Mucosa of descending colon (tissue), 3 donors: Measurements from ENCODE around the gene CD33. TPM values are rescaled to one million over a fixed set of nuclear protein-coding genes. Genes with fewer than 3 reads are reported as not detected.

Experiments used
- ATAC-seq: fragments of 200-7000 bp; cut with Tn5 transposase; one replicate; pipeline ENCODE4 v1.9.1; 2020; ENCODE audit warnings: mild to moderate bottlenecking, moderate library complexity
- DNase-seq, 3 donors: peaks; one replicate each; pipeline ENCODE4 v3.0.0-alpha.2; 2020
- H3K36me3 ChIP-seq: fragments of 200-600 bp; one replicate; pipeline ENCODE4 v1.8.0; 2021; ENCODE audit warnings: low read depth, mild to moderate bottlenecking
- H3K4me1 ChIP-seq: fragments of 200-600 bp; one replicate; pipeline ENCODE4 v1.8.0; 2021; ENCODE audit warnings: low read depth, mild to moderate bottlenecking
- H3K4me3 ChIP-seq: fragments of 200-600 bp; one replicate; pipeline ENCODE4 v1.8.0; 2021; ENCODE audit warnings: mild to moderate bottlenecking
- H3K9me3 ChIP-seq: fragments of 200-600 bp; one replicate; pipeline ENCODE4 v1.8.0; 2021; ENCODE audit warnings: mild to moderate bottlenecking
- intact Hi-C, 2 donors: fragments of 100-400 bp; cut with DNase I in 1 of 2; cut with micrococcal nuclease in 1 of 2; formaldehyde crosslinking; loops; one replicate each; pipeline versions ENCODE4 v1.11.0 to v1.11.1; 2022; cut with DNase I, micrococcal nuclease
- total RNA-seq, 3 donors: library from RNA; stranded (reverse); fragmentation: NEBNext Ultra II Directional in 2 of 3; extraction: Animal tissue kit (Norgen Biotek cat#: 25700) in 2 of 3; gene quantifications; one replicate each; pipeline versions ENCODE4 v1.2.1 to v1.2.4, GENCODE V29; 2021 to 2023
- TF ChIP-seq, protein P1 (sequence below): fragments of 200-600 bp; IDR thresholded peaks from one replicate; pipeline ENCODE4 v1.8.0; 2022; ENCODE audit warnings: antibody characterized with exemption, mild to moderate bottlenecking
- donor health status: DM: no; HTN: no; CAD: no; lungs with moderate emphysema.
- donor health status: DM: no; HTN: no; CAD: no.
- donor health status: DM: no; HTN: yes; CAD: no.

CD33 gene
- total RNA-seq, 3 donors from 2014 or later, result 1.0 to 6.9 (median 6.9) TPM

DNA sequence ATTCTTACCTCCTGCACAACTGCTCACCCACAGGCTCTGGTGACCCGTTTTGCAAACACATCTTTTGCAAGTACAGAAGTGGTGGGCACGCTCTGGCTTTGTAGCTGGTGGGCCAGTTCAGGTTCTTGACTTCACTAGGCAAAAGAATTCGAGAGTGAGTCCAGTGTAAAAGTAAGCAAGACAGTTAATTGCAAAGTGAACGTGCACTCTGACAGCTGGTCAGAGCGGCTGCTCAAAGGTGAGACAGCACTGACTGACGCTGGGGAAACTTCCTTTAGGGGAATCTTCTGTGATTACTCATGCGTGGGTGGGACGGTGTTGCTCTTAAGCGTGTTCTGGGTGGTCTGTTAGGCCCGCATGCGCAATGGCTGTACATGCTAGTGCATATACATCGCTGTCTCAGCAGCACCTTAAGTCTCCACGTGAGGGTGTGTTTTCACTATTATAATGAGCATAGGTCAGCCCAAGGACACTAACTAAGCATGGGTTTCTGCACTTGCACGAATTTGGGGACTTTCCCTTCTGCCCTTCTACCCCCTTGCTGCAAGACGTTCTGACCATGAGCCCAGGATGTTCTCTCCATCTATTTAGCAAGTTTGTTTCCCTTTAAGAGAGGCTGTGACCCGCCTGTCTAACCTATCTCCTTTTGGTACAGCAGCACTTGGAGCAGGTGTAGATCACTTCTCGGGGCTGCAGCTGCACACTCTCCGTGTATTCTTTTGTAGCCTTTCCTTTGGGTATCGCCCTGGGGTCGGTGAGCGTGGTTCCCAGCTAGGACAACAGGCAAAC lies 30.2 kb upstream of the CD33 start:
- ATAC-seq, result peak; percentile 64
- TF ChIP-seq, protein P1, sequence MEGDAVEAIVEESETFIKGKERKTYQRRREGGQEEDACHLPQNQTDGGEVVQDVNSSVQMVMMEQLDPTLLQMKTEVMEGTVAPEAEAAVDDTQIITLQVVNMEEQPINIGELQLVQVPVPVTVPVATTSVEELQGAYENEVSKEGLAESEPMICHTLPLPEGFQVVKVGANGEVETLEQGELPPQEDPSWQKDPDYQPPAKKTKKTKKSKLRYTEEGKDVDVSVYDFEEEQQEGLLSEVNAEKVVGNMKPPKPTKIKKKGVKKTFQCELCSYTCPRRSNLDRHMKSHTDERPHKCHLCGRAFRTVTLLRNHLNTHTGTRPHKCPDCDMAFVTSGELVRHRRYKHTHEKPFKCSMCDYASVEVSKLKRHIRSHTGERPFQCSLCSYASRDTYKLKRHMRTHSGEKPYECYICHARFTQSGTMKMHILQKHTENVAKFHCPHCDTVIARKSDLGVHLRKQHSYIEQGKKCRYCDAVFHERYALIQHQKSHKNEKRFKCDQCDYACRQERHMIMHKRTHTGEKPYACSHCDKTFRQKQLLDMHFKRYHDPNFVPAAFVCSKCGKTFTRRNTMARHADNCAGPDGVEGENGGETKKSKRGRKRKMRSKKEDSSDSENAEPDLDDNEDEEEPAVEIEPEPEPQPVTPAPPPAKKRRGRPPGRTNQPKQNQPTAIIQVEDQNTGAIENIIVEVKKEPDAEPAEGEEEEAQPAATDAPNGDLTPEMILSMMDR, result no peak
- intact Hi-C loops, result no loop called here

DNA sequence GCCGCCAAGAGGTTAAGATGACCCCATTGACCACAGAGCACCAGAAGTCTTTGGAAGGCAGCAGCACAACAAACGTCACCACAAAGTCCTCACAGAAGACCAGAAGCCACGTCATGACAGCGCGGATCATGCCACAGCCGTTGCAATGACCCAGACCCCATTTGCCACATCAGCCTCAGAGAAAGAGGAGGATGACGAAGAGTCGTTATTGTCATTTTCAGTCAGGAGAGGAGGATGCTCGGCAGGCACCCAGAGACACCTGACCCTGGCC lies 29.6 kb upstream of the CD33 start:
- H3K9me3 ChIP-seq, result no peaks in the 10 kb centered on the region
- no peaks in the 10 kb centered on the region for H3K36me3 ChIP-seq
- no peaks in the 10 kb centered on the region for H3K4me1 ChIP-seq
- intact Hi-C loops, result no loop called here
- H3K4me3 ChIP-seq, result no peak overlapping the region
- TF ChIP-seq, protein P1, result no peak
- ATAC-seq, result no peak
- DNase-seq, result no peak

More for the DNA sequence above, 30.2 kb upstream of the CD33 start:
- H3K9me3 ChIP-seq, result no peaks in the 10 kb centered on the region
- DNase-seq, result no peak
- no peaks in the 10 kb centered on the region for H3K4me1 ChIP-seq
- H3K4me3 ChIP-seq, result no peak overlapping the region
- no peaks in the 10 kb centered on the region for H3K36me3 ChIP-seq

DNA sequence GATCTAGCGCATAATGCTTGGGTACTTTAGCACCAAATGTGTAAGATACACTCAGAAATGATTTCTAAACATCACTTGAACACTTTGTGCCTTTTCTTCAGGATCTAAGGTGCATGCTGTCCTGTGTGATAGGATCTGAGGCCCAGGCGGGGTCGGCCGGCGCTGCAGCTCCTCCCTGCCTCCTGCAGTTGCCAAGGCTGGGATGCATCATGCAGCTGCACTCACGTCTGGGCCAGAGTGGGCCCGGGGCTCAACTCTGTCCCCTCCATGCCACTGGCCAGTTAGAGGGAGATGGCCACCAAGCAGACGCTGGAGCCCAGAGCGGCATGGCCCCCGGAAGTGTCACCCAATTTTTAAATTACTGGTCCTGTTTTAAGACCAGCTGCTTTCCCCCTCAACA lies 29.3 kb upstream of the CD33 start:
- no peak overlapping the region for H3K4me3 ChIP-seq
- no peaks in the 10 kb centered on the region for H3K9me3 ChIP-seq
- no peaks in the 10 kb centered on the region for H3K4me1 ChIP-seq
- TF ChIP-seq, protein P1, result no peak
- H3K36me3 ChIP-seq, result no peaks in the 10 kb centered on the region
- ATAC-seq (no peak), DNase-seq (no peak)
- intact Hi-C loops, result no loop called here

DNA sequence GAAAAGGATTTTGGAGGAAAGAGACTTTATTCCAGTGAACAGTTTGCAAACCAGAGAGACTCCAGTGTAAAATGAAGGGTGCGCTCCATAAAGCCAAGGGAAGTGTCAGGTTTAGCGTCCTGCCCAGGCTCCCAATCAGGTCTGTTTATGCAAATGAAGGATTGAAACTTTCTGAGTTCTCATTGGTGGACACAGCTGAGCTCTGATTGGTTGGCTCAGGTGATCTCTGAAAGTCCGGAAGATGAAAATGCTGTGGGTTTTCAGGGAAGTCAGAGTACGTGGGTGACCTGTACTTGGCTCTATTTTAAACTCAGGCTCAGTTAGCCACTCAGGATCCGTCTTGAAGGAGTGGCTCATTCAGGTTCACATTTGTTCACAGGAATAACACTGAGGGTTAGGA lies 28.7 kb upstream of the CD33 start:
- Histone ChIP-seq H3K36me3 (no peaks in the 10 kb centered on the region), H3K4me1 (no peaks in the 10 kb centered on the region), H3K4me3 (no peak overlapping the region), H3K9me3 (no peaks in the 10 kb centered on the region)
- no peak for DNase-seq
- no peak for ATAC-seq
- intact Hi-C loops, result no loop called here
- TF ChIP-seq, protein P1, result no peak

DNA sequence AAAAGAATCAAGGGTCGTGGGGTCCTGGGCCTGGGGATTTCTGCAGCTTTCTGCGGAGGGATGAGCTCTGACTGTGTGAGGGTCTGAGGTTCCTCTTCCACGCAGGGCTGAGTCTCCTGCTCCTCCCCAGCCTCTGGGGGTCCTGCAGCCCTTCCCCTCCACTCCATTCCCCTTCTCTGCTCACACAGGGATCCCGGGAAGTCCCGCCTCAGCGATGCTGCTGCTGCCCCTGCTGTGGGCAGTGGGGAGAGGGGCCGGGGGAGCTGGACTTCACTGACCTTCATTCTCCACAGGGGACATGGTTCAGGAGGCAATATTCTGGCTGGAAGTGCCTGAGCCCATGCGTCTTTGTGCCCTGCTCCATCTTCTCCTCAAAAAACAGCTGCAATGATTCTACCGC lies 26.2 kb upstream of the CD33 start:
- H3K36me3 ChIP-seq, result no peaks in the 10 kb centered on the region
- intact Hi-C loops, result no loop called here
- H3K9me3 ChIP-seq, result no peaks in the 10 kb centered on the region
- no peaks in the 10 kb centered on the region for H3K4me1 ChIP-seq
- no peak for DNase-seq
- H3K4me3 ChIP-seq, result no peak overlapping the region
- no peak for ATAC-seq
- TF ChIP-seq, protein P1, result no peak
